Uterus (tissue), 2 donors: Measurements from ENCODE around the gene DLG5.

Experiments used
- CTCF ChIP-seq, 4 experiments: fragments of 200-600 bp in 2 of 4; fragments of 450-650 bp in 2 of 4; sonication (generic) in 2 of 4; IDR thresholded peaks; one replicate each; pipeline ENCODE4 v1.5.1; 2016 to 2019; ENCODE audit warnings: antibody characterized with exemption in 4 of 4, mild to moderate bottlenecking in 2 of 4, moderate library complexity in 1 of 4
- POLR2A ChIP-seq, 2 donors: fragments of 450-650 bp; IDR thresholded peaks; one replicate each; pipeline ENCODE4 v1.6.1; 2016; ENCODE audit warnings: antibody characterized with exemption in 2 of 2, mild to moderate bottlenecking in 1 of 2, moderate library complexity in 1 of 2

- TF ChIP-seq CTCF (IDR thresholded peaks at IDR 0.05) (no peak), POLR2A (IDR thresholded peaks at IDR 0.05) (no peak)
Measured at GRCh38 chr10:77856566-77856965, 70.0 kb downstream of the DLG5 start.
